Thyroid gland (tissue), 4 donors: ENCODE results near the gene JAKMIP1. TPM values are rescaled to one million over a fixed set of nuclear protein-coding genes. Genes with fewer than 3 reads are reported as not detected.

Source experiments
- DNase-seq, 2 donors: peaks; one replicate each; pipeline ENCODE4 v3.0.0-alpha.2; 2019
- H3K27ac ChIP-seq, 3 donors: fragments of 200-600 bp; sonication (generic); 1 replicate in 2 of 3; 2 replicates in 1 of 3; pipeline ENCODE4 v1.5.1; 2016 to 2019; ENCODE audit warnings: mild to moderate bottlenecking in 1 of 3, moderate library complexity in 1 of 3
- H3K27me3 ChIP-seq: fragments of 200-600 bp; sonication (generic); one replicate; pipeline ENCODE4 v1.5.1; 2019
- H3K36me3 ChIP-seq, 2 donors: fragments of 200-600 bp; sonication (generic); one replicate each; pipeline ENCODE4 v1.5.1; 2016 to 2019
- H3K4me1 ChIP-seq, 2 donors: fragments of 200-600 bp; sonication (generic); one replicate each; pipeline ENCODE4 v1.5.1; 2017 to 2019
- H3K4me3 ChIP-seq, 3 donors: fragments of 200-600 bp; sonication (generic); replicated peaks in 1 of 3; 1 replicate in 2 of 3; 2 replicates in 1 of 3; pipeline ENCODE4 v1.5.1; 2016; ENCODE audit warnings: mild to moderate bottlenecking in 1 of 3
- H3K9me3 ChIP-seq: fragments of 200-600 bp; sonication (generic); one replicate; pipeline ENCODE4 v1.5.1; 2017
- POLR2A ChIP-seq, 2 donors: fragments of 450-650 bp; IDR thresholded peaks; one replicate each; pipeline ENCODE4 v1.6.1; 2017; ENCODE audit warnings: antibody characterized with exemption in 2 of 2, mild to moderate bottlenecking in 2 of 2, moderate library complexity in 1 of 2
- WGBS, 2 donors: methylation state at CpG; one replicate each; pipeline ENCODE4 v1.1.5; 2017; 5-methylcytosine and 5-hydroxymethylcytosine counted together
- intact Hi-C: fragments of 100-400 bp; cut with DNase I; formaldehyde crosslinking; loops from one replicate; pipeline ENCODE4 v1.15.1; 2023
- total RNA-seq, 4 donors: library from RNA; depleted of rRNA; stranded (reverse); fragments of >200 nt; gene quantifications; one replicate each; pipeline ENCODE4 v1.2.3, GENCODE V29; 2016
- TF ChIP-seq, protein P1 (sequence below), 6 experiments: fragments of 200-600 bp in 3 of 6; fragments of 450-650 bp in 3 of 6; sonication (generic) in 3 of 6; IDR thresholded peaks; one replicate each; pipeline ENCODE4 v1.5.1; 2016 to 2019; ENCODE audit warnings: antibody characterized with exemption in 6 of 6, mild to moderate bottlenecking in 2 of 6, inconsistent platforms in 1 of 6, moderate library complexity in 1 of 6

JAKMIP1 gene
- total RNA-seq, 4 donors from 2014 or later = 0.67 to 1.9 (median 1.1) TPM

DNA sequence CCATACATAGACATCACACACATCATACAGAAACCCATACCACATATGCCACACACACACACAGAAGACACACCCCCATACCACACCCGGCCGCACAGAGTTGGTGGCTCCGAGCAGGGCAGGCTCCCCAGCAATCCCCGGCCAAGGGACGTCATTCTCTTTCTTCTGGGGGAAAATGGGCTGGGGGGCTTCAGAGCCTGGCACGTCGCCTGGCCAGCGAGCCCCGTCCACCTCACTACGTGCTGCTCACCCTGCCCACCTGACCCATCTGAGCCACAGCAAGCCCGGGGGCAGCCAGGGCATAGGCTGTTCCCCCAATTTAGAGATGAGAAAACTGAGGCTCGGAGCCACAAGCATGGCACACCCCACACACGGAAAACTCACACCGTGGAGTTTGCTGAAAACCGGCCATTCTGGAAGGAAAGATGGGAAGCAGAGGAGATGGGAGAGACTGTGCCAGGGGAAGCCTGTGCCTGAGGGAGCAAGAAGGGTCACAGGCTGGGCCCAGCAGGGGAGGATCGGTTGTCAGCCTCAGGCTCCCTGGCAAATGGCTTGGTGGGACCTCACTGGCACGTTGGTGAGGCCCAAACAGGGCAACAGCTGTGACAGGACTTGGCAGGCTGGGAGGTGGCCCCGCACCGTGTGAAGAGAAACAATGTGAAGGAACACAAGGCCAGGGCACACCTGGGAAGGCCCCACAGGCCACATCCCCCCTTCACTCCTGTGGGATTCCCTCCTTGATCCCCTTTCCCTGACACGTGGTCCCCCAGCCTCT lies 73.2 kb downstream of the JAKMIP1 start:
- Histone ChIP-seq H3K36me3 (no peaks in the 10 kb centered on the region), H3K4me3 (no peak overlapping the region), H3K27ac (no peak overlapping the region), H3K4me1 (no peaks in the 10 kb centered on the region), H3K27me3 (no peaks in the 10 kb centered on the region), H3K9me3 (no peaks in the 10 kb centered on the region)
- intact Hi-C loops = no loop called here
- DNase-seq = no peak
- TF ChIP-seq, protein P1, sequence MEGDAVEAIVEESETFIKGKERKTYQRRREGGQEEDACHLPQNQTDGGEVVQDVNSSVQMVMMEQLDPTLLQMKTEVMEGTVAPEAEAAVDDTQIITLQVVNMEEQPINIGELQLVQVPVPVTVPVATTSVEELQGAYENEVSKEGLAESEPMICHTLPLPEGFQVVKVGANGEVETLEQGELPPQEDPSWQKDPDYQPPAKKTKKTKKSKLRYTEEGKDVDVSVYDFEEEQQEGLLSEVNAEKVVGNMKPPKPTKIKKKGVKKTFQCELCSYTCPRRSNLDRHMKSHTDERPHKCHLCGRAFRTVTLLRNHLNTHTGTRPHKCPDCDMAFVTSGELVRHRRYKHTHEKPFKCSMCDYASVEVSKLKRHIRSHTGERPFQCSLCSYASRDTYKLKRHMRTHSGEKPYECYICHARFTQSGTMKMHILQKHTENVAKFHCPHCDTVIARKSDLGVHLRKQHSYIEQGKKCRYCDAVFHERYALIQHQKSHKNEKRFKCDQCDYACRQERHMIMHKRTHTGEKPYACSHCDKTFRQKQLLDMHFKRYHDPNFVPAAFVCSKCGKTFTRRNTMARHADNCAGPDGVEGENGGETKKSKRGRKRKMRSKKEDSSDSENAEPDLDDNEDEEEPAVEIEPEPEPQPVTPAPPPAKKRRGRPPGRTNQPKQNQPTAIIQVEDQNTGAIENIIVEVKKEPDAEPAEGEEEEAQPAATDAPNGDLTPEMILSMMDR (IDR thresholded peaks at IDR 0.05) = no peak
- no peak for TF ChIP-seq POLR2A (IDR thresholded peaks at IDR 0.05)
- 77 to 85% methylated on average over 18 to 20 of the region's 20 CpGs for WGBS, 2 donors

DNA sequence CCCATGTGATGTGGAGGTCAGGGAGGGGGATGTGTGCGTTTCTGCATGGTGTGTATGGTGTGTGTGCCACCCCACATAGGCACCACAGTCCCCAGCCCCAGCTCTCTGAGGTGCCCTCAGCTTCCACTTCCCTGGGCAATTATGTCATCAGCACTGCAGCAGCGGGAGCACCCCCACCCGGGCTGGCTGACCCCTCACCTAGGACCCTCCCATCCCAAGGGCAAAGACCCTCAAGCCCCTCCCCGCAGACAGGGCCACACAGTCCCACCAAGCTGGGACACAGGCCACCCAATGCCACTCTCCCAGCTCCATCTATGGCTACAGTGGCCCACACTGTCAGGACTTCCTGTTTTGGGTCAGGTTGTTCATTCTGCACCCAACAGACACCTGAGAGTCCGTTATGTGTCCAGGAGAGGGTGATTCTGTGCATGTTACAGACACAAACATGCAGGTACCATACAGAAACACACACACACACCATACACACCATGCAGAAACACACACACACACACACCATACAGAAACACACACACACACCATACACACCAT lies 75.2 kb downstream of the JAKMIP1 start:
- TF ChIP-seq, protein P1 (IDR thresholded peaks at IDR 0.05) = no peak
- no peak for TF ChIP-seq POLR2A (IDR thresholded peaks at IDR 0.05)
- intact Hi-C loops = no loop called here

DNA sequence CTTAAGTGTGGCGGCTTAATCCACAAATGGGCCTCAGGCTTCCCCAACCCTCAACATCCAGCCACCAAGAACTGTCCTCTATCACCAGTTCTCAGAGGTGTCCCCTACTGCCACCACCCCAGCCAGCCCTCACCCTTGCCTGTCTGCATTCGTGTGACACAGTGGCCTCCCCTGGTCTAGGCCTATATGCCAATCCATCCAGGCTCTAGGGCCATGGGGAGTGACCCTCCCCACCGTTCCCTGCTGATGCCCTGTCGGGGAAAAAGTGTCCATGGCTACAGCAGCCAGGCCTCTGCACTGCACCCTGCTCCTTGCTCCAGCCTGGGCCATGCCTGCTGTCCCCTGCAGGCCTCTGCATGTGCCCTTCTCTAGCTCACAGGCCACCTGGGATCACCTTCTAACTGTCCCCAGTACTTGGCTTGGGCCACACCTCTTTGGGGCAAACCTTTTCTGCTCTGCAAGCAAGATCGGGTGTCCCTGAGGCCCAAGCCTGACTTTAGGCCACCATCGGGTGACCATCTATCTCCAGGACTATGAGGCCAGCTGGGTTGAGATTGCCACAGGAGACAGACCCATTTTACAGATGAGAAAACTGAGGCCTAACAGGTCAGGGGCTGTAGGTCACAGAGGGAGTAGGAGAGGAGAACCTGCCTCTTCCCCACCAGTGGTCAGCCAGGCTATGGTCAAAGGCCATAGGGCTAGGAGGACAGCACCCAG lies 75.8 kb downstream of the JAKMIP1 start:
- Histone ChIP-seq H3K36me3 (no peaks in the 10 kb centered on the region), H3K9me3 (no peaks in the 10 kb centered on the region), H3K27me3 (no peaks in the 10 kb centered on the region), H3K27ac (no peak overlapping the region), H3K4me3 (no peak overlapping the region), H3K4me1 (no peaks in the 10 kb centered on the region)
- TF ChIP-seq, protein P1 (IDR thresholded peaks at IDR 0.05) = no peak
- no peak for TF ChIP-seq POLR2A (IDR thresholded peaks at IDR 0.05)
- WGBS, 2 donors = 93 to 100% methylated on average over 3 to 6 of the region's 6 CpGs
- no peak for DNase-seq
- intact Hi-C loops = no loop called here

More for the DNA sequence above, 75.2 kb downstream of the JAKMIP1 start:
- H3K4me3 ChIP-seq = no peak overlapping the region
- H3K36me3 ChIP-seq = no peaks in the 10 kb centered on the region
- H3K9me3 ChIP-seq = no peaks in the 10 kb centered on the region
- H3K27me3 ChIP-seq = no peaks in the 10 kb centered on the region
- H3K4me1 ChIP-seq = no peaks in the 10 kb centered on the region
- H3K27ac ChIP-seq = no peak overlapping the region
- WGBS, 2 donors = 52 to 73% methylated on average over 2 to 4 of the region's 5 CpGs
- no peak for DNase-seq

DNA sequence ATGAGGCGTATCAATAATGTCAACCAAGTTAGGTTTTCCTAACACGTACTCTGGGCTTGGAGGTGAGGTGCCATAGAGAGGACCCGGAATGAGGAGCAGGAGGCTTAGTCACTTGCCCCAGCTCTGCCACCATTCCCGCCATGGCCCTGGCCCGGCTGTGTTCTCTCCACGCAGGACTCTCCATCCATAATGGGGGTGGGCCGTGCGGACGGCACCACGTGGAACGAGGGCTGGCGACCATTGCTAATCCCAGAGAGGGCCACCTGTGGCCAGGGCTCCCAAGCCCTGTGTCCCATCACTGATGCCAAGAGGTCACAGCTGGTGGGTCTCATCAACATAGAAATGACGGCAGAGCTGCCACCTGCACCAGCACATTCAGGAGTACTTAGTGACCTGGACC lies 76.4 kb downstream of the JAKMIP1 start:
- Histone ChIP-seq H3K27me3 (no peaks in the 10 kb centered on the region), H3K4me3 (no peak overlapping the region), H3K36me3 (no peaks in the 10 kb centered on the region), H3K4me1 (no peaks in the 10 kb centered on the region), H3K27ac (no peak overlapping the region), H3K9me3 (no peaks in the 10 kb centered on the region)
- no peak for TF ChIP-seq POLR2A (IDR thresholded peaks at IDR 0.05)
- TF ChIP-seq, protein P1 (IDR thresholded peaks at IDR 0.05) = no peak
- intact Hi-C loops = no loop called here
- no peak for DNase-seq
- 96 to 97% methylated on average over 12 of the region's 13 CpGs for WGBS, 2 donors

DNA sequence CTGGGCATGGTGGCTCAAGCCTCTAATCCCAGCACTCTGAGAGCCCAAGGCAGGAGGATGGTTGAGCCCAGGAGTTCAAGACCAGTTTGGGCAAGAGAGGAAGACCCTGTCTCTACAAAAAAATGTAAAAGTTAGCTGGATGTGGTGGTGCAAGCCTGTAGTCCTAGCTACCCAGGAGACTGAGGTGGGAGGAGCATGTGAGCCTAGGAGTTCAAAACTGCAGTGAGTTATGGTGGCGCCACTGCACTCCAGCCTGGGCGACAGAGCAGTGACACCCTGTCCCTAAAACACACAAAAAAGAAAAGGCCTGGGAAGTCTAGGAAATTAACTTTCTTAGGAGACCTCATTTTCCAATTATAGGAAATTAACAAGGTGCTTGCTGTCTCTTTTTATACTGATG lies 76.8 kb downstream of the JAKMIP1 start:
- Histone ChIP-seq H3K4me1 (no peaks in the 10 kb centered on the region), H3K9me3 (no peaks in the 10 kb centered on the region), H3K27me3 (no peaks in the 10 kb centered on the region), H3K27ac (no peak overlapping the region), H3K4me3 (no peak overlapping the region), H3K36me3 (no peaks in the 10 kb centered on the region)
- no peak for TF ChIP-seq POLR2A (IDR thresholded peaks at IDR 0.05)
- TF ChIP-seq, protein P1 (IDR thresholded peaks at IDR 0.05) = no peak
- intact Hi-C loops = no loop called here
- DNase-seq = no peak
- 88 to 95% methylated on average over 2 of the region's 2 CpGs for WGBS, 2 donors
